ENCODE measurements around the gene CARD11. TPM values are rescaled to one million over a fixed set of nuclear protein-coding genes. Genes with fewer than 3 reads are reported as not detected.
A peak's percentile ranks its signal among the peaks of the same experiment; 100 is the strongest.

The CARD11 gene
- polyA plus RNA-seq, 1 of the 3 experiments (the other 2 are of a cell fraction), result not detected

GRCh38 chr7:2927592-2927991, 116.1 kb downstream of the CARD11 start:
- no peaks in the 10 kb centered on the region for H3K9me3 ChIP-seq
- DNase-seq, result peak; percentile 25
- ChIA-PET CTCF (interaction anchor here (1.0 to 2.3 kb wide), 5 partner anchors 16 to 257 kb away, joined by 3 to 10 read pairs (median 9); no protein-coding TSS in a partner anchor), POLR2A (interaction anchor here (0.7 to 2.6 kb wide), 2 partner anchors 69 to 101 kb away, joined by 4 to 63 read pairs; no protein-coding TSS in a partner anchor)
- H4K20me1 ChIP-seq (ENCODE audit: insufficient read depth), result no peaks in the 10 kb centered on the region
- H2AFZ ChIP-seq (ENCODE audit: low read depth), result no peak overlapping the region
- H3K9me2 ChIP-seq, result no peaks in the 10 kb centered on the region
- no peak for TF ChIP-seq FOXJ3 (CRISPR knock-in tag; IDR thresholded peaks at IDR 0.05)
- no peak for TF ChIP-seq ELF1 (IDR thresholded peaks at IDR 0.05)
- no peak for TF ChIP-seq NRF1 (IDR thresholded peaks at IDR 0.05; ENCODE audit: low read depth, low read length)
- no peak for TF ChIP-seq ZBTB33 (IDR thresholded peaks at IDR 0.05; ENCODE audit: borderline replicate concordance, low read depth)
- no peak for TF ChIP-seq RXRA (IDR thresholded peaks at IDR 0.05; ENCODE audit: borderline replicate concordance, low read depth)
- no peak for TF ChIP-seq TEAD4 (IDR thresholded peaks at IDR 0.05; ENCODE audit: borderline replicate concordance, insufficient read depth)
- no peak for TF ChIP-seq YY1 (IDR thresholded peaks at IDR 0.05; ENCODE audit: low read depth)
- TF ChIP-seq IRF3 (IDR thresholded peaks at IDR 0.05; ENCODE audit: low read depth, low read length), result no peak
- no peak for TF ChIP-seq REST (IDR thresholded peaks at IDR 0.05; ENCODE audit: low read depth, low read length)
- no peak for TF ChIP-seq NFIC (IDR thresholded peaks at IDR 0.05; ENCODE audit: borderline replicate concordance)
- no peak for TF ChIP-seq JUND (IDR thresholded peaks at IDR 0.05)
- no peak for TF ChIP-seq CTCF (IDR thresholded peaks at IDR 0.05)
- TF ChIP-seq MEF2A (IDR thresholded peaks at IDR 0.05; ENCODE audit: borderline replicate concordance, low read depth), result no peak
- no peak for TF ChIP-seq RAD21 (IDR thresholded peaks at IDR 0.05; ENCODE audit: low read length)
- no peak for TF ChIP-seq TCF12 (IDR thresholded peaks at IDR 0.05)
- no peak for TF ChIP-seq TAF1 (IDR thresholded peaks at IDR 0.05; ENCODE audit: borderline replicate concordance, low read depth, low read length)
- no peak for TF ChIP-seq MAX (IDR thresholded peaks at IDR 0.05; ENCODE audit: low read depth)
- TF ChIP-seq GABPA (IDR thresholded peaks at IDR 0.05; ENCODE audit: low read depth), result no peak
- no peak for TF ChIP-seq EP300 (IDR thresholded peaks at IDR 0.05; ENCODE audit: borderline replicate concordance in 1 of 2, low read depth in 1 of 2, low read length in 1 of 2)
- TF ChIP-seq FOXM1 (IDR thresholded peaks at IDR 0.05; ENCODE audit: low read depth), result no peak
- H3K4me2 ChIP-seq, result no peak overlapping the region
- no peak overlapping the region for H3K9ac ChIP-seq
- H3K27ac ChIP-seq (ENCODE audit: low read depth in 2 of 2, low read length in 1 of 2), result no peak overlapping the region
- H3K36me3 ChIP-seq (replicated peaks in 1 of 2; ENCODE audit: control insufficient read depth in 1 of 2, insufficient read depth in 2 of 2, low read length in 1 of 2), result no peaks in the 10 kb centered on the region
- H3K4me1 ChIP-seq (ENCODE audit: control insufficient read depth in 1 of 2, insufficient read depth in 2 of 2, low read depth in 1 of 2, low read length in 1 of 2), result peaks cover 0 to 21% of the 10 kb centered on the region in 2 experiments; a peak in 1 of 4 replicates
- no peaks in the 10 kb centered on the region for H3F3A ChIP-seq (replicated peaks; ENCODE audit: insufficient read depth)
- H3K79me2 ChIP-seq (ENCODE audit: insufficient read depth), result no peaks in the 10 kb centered on the region
- H3K4me3 ChIP-seq (ENCODE audit: low read depth in 2 of 2, low read length in 1 of 2), result no peak overlapping the region
- H3K27me3 ChIP-seq (ENCODE audit: insufficient read depth), result peaks cover 41% of the 10 kb centered on the region
- WGBS (ENCODE audit: low lambda C conversion rate), result 68% methylated on average over 7 of the region's 7 CpGs

Data from SK-N-SH (cell line).